ENCODE measurements around the gene ECI2.

DNA sequence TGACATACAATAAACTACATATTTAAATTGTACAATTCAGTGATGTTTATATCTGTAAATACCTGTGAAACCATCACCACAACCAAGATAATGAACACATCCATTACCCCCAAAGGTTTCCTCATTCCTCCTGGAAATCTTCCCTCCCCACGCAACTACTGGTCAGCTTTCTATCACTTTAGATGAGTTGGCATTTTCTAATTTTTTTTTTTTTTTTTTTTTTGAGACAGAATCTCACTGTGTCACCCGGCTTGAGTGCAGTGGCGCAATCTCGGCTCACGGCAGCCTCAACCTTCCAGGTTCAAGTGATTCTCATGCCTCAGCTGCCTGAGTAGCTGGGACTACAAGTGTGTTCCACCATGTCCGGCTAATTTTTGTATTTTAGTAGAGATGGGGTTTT lies 31.7 kb upstream of the ECI2 start:
- TF ChIP-seq, protein P1, sequence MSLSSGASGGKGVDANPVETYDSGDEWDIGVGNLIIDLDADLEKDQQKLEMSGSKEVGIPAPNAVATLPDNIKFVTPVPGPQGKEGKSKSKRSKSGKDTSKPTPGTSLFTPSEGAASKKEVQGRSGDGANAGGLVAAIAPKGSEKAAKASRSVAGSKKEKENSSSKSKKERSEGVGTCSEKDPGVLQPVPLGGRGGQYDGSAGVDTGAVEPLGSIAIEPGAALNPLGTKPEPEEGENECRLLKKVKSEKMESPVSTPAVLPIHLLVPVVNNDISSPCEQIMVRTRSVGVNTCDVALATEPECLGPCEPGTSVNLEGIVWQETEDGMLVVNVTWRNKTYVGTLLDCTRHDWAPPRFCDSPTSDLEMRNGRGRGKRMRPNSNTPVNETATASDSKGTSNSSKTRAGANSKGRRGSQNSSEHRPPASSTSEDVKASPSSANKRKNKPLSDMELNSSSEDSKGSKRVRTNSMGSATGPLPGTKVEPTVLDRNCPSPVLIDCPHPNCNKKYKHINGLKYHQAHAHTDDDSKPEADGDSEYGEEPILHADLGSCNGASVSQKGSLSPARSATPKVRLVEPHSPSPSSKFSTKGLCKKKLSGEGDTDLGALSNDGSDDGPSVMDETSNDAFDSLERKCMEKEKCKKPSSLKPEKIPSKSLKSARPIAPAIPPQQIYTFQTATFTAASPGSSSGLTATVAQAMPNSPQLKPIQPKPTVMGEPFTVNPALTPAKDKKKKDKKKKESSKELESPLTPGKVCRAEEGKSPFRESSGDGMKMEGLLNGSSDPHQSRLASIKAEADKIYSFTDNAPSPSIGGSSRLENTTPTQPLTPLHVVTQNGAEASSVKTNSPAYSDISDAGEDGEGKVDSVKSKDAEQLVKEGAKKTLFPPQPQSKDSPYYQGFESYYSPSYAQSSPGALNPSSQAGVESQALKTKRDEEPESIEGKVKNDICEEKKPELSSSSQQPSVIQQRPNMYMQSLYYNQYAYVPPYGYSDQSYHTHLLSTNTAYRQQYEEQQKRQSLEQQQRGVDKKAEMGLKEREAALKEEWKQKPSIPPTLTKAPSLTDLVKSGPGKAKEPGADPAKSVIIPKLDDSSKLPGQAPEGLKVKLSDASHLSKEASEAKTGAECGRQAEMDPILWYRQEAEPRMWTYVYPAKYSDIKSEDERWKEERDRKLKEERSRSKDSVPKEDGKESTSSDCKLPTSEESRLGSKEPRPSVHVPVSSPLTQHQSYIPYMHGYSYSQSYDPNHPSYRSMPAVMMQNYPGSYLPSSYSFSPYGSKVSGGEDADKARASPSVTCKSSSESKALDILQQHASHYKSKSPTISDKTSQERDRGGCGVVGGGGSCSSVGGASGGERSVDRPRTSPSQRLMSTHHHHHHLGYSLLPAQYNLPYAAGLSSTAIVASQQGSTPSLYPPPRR (CRISPR knock-in tag; IDR thresholded peaks at IDR 0.05; ENCODE audit: borderline replicate concordance): no peak
- TF ChIP-seq SAP130 (CRISPR knock-in tag; IDR thresholded peaks at IDR 0.05; ENCODE audit: low read depth) (no peak), HCFC1 (IDR thresholded peaks at IDR 0.05; ENCODE audit: low read depth, low read length) (no peak), HDAC2 (CRISPR knock-in tag; IDR thresholded peaks at IDR 0.05) (no peak), STAG1 (CRISPR knock-in tag; IDR thresholded peaks at IDR 0.05) (no peak), CEBPB (IDR thresholded peaks at IDR 0.05; ENCODE audit: borderline replicate concordance, low read depth, low read length) (no peak)
- TF ChIP-seq, protein P2, sequence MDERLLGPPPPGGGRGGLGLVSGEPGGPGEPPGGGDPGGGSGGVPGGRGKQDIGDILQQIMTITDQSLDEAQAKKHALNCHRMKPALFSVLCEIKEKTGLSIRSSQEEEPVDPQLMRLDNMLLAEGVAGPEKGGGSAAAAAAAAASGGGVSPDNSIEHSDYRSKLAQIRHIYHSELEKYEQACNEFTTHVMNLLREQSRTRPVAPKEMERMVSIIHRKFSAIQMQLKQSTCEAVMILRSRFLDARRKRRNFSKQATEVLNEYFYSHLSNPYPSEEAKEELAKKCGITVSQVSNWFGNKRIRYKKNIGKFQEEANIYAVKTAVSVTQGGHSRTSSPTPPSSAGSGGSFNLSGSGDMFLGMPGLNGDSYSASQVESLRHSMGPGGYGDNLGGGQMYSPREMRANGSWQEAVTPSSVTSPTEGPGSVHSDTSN (CRISPR knock-in tag; IDR thresholded peaks at IDR 0.05): no peak
- TF ChIP-seq, protein P3, sequence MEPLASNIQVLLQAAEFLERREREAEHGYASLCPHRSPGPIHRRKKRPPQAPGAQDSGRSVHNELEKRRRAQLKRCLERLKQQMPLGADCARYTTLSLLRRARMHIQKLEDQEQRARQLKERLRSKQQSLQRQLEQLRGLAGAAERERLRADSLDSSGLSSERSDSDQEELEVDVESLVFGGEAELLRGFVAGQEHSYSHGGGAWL (CRISPR knock-in tag; IDR thresholded peaks at IDR 0.05): no peak

Data from HepG2 (cell line).